ENCODE results near the gene CNN2.

CNN2 gene

DNA sequence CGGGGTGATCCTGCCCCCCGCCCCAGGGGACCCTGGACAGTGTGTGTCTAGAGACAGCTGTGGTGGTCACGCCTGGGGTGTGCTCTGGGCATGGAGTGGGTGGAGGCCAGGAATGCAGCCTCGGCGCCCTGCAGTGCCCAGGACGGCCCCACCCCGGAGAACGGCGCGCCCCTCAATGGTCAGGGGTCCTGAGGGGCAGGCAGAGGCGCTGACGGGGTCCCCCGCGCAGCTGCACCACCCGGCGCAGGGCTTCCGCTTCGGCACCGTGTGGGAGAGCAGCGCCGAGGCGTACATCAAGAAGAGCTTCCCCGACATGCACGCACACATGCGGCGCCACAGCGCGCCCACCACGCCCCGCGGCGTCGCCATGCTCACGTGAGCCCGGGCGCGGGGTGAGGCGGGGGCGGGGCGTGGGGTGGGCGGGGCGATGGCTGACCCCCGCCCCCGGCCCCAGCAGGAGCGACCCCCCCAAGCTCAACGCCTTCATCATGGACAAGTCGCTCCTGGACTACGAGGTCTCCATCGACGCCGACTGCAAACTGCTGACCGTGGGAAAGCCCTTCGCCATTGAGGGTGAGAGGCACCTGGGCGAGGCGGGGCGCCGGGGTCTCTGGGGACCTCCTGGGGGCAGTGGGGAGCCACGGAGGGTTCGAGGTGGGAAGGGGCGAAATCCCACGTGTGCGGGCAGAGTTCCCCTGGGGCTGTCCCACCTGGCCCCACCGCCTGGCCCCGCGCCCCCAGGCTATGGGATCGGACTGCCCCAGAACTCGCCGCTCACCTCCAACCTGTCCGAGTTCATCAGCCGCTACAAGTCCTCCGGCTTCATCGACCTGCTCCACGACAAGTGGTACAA, 18.8 kb upstream of the CNN2 start:
- Histone ChIP-seq H3K9me3 (replicated peaks; ENCODE audit: low read length) (no peaks in the 10 kb centered on the region), H3K4me3 (ENCODE audit: low read length) (no peak overlapping the region), H3K9ac (ENCODE audit: low read depth, low read length) (no peak overlapping the region), H3K36me3 (ENCODE audit: insufficient read depth, low read length) (peaks cover 19% of the 10 kb centered on the region), H3K27me3 (ENCODE audit: control insufficient read depth, insufficient read depth, low read length) (peaks cover 5% of the 10 kb centered on the region), H3K4me2 (ENCODE audit: low read length) (no peak overlapping the region), H3K4me1 (ENCODE audit: control insufficient read depth, insufficient read depth, low read length) (no peaks in the 10 kb centered on the region)

DNA sequence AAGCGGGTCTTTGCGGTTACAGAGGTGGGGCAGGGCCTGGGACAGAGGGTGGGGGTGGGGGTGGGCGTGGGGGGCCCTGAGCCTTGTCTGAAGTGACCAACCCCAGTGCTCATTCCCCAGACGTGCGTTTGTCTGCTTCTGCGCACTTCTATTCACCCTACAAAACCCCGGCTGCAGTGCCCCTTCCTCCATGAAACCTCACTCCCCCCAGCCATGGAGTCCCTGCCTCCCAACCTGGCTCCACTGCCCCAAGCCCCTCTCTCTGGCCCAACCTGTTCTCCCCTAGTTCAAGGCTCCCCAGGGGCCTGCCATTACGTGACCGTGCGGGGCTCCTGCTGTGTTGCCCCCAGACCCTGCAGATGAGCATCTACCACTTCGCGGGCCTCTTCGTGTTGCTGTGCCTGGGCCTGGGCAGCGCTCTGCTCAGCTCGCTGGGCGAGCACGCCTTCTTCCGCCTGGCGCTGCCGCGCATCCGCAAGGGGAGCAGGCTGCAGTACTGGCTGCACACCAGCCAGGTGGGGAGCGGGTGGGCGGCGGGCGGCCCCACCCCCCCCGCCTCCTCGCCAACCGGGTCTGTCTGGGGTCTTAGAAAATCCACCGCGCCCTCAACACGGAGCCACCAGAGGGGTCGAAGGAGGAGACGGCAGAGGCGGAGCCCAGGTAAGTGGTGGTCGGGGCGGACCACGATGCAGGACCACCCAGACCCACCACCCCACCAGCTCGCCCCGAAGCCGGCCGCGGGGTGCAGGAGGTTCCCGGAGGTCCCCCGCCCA, 18.0 kb upstream of the CNN2 start:
- Histone ChIP-seq H3K4me2 (ENCODE audit: low read length) (no peak overlapping the region), H3K9ac (ENCODE audit: low read depth, low read length) (no peak overlapping the region), H3K4me3 (ENCODE audit: low read length) (no peak overlapping the region), H3K27me3 (ENCODE audit: control insufficient read depth, insufficient read depth, low read length) (peaks cover 5% of the 10 kb centered on the region), H3K36me3 (ENCODE audit: insufficient read depth, low read length) (peaks cover 26% of the 10 kb centered on the region), H3K9me3 (replicated peaks; ENCODE audit: low read length) (no peaks in the 10 kb centered on the region), H3K4me1 (ENCODE audit: control insufficient read depth, insufficient read depth, low read length) (no peaks in the 10 kb centered on the region)

DNA sequence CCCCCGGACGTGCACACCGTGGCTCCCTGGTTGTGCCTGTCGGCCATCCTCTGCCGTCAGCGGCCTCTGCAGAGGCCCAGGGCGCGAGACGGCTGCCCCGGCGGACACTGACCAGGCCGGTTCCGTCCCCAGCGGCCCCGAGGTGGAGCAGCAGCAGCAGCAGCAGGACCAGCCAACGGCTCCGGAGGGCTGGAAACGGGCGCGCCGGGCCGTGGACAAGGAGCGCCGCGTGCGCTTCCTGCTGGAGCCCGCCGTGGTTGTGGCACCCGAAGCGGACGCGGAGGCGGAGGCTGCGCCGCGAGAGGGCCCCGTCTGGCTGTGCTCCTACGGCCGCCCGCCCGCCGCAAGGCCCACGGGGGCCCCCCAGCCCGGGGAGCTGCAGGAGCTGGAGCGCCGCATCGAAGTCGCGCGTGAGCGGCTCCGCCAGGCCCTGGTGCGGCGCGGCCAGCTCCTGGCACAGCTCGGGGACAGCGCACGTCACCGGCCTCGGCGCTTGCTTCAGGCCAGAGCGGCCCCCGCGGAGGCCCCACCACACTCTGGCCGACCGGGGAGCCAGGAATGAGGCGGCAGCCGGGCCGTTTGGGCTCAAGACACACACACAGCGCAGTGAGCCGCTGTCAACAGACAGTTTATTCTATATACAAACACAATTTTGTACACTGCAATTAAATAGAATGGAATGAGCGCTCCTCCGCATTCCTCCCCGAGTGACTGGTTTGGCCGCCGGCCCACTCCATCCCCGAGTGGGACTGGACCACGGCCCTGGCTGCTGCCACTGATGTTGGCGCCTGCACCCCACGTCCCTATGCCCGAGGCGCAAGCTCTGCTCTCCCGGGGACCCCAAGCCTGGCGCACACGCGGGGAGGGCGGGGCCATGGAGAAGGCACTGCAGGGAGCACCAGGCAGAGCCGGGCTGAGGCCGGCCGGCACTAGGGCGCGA, 17.1 kb upstream of the CNN2 start:
- Histone ChIP-seq H3K4me1 (ENCODE audit: control insufficient read depth, insufficient read depth, low read length) (no peaks in the 10 kb centered on the region), H3K4me2 (ENCODE audit: low read length) (no peak overlapping the region), H3K36me3 (ENCODE audit: insufficient read depth, low read length) (peaks cover 32% of the 10 kb centered on the region), H3K4me3 (ENCODE audit: low read length) (no peak overlapping the region), H3K27me3 (ENCODE audit: control insufficient read depth, insufficient read depth, low read length) (no peaks in the 10 kb centered on the region), H3K9me3 (replicated peaks; ENCODE audit: low read length) (no peaks in the 10 kb centered on the region), H3K9ac (ENCODE audit: low read depth, low read length) (no peak overlapping the region)

DNA sequence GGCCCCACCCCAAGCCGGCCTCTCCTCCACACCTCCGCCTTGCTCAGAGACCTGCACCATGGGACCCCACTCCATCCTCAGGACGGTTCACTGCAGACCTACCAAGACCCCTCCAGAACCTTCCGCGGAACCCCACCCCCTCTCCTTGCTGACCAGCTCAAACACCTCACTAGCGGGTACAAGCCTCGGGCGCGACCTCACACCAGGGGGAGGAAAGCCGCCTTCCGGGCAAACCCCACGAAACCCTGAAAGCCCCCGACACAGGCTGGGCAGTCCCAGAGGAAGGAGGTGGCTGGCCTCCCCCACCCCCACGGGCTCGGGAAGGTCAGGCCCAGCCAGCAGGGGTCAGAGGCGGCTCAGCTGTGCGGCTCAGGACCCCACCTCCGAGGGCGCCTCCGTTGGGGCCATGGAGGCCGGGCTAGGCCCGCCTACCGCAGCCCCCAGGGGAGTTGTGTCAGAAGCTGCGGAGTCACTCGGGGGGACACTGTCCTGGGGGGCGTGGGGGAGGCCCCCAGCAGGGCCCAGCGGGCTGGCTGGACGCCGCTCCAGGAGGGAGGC, 16.3 kb upstream of the CNN2 start:
- no peaks in the 10 kb centered on the region for H3K27me3 ChIP-seq (ENCODE audit: control insufficient read depth, insufficient read depth, low read length)
- H3K4me1 ChIP-seq (ENCODE audit: control insufficient read depth, insufficient read depth, low read length), result no peaks in the 10 kb centered on the region
- H3K9ac ChIP-seq (ENCODE audit: low read depth, low read length), result no peak overlapping the region
- H3K9me3 ChIP-seq (replicated peaks; ENCODE audit: low read length), result no peaks in the 10 kb centered on the region
- peaks cover 35% of the 10 kb centered on the region for H3K36me3 ChIP-seq (ENCODE audit: insufficient read depth, low read length)
- no peak overlapping the region for H3K4me2 ChIP-seq (ENCODE audit: low read length)
- H3K4me3 ChIP-seq (ENCODE audit: low read length), result no peak overlapping the region

DNA sequence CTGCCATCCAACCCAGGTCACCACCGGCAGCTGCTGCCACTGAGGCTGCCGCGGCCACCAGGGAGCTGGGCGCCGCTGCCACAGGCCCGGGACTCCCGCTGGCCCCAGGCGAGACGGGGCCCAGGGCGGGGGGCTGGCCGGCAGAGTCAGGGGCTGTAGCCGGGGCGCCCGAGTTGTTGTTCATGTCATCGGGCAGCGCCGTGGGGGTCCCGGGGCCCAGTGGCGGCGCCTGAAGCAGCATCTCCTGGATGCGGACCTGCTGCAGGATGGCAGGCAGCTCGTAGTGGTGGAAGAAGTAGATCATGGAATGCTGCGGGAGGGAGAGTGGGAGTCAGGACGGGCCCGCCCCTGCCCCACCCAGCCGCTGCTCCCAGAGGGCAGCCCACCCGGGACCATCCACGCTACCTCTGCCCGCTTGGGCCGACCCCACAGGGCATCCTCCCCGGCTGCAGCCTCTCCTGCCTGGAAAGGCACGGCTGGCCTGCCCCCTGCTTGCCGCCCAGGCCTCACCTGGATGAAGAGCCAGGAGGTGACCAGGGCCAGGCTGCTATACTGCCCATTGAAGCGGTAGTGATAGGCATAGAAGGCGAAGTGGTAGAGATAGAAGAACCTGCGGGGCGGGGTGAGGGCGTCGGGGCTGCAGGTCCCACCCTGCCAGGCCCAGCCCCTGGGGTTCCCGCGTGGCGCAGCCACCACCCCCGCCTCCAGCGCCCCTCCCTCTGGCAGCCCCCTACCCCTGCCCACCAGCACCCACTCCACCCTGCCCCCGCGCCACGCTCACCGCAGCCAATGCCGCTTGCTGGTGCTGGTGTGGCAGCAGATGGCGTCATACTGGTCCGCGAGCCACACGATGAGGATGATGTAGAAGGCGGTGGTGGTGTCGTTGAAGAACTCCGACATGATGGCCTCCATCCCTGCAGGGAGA, 15.6 kb upstream of the CNN2 start:
- Histone ChIP-seq H3K9me3 (replicated peaks; ENCODE audit: low read length) (no peaks in the 10 kb centered on the region), H3K4me2 (ENCODE audit: low read length) (no peak overlapping the region), H3K36me3 (ENCODE audit: insufficient read depth, low read length) (peaks cover 39% of the 10 kb centered on the region), H3K9ac (ENCODE audit: low read depth, low read length) (no peak overlapping the region), H3K27me3 (ENCODE audit: control insufficient read depth, insufficient read depth, low read length) (no peaks in the 10 kb centered on the region), H3K4me1 (ENCODE audit: control insufficient read depth, insufficient read depth, low read length) (peaks cover 4% of the 10 kb centered on the region), H3K4me3 (ENCODE audit: low read length) (no peak overlapping the region)

DNA sequence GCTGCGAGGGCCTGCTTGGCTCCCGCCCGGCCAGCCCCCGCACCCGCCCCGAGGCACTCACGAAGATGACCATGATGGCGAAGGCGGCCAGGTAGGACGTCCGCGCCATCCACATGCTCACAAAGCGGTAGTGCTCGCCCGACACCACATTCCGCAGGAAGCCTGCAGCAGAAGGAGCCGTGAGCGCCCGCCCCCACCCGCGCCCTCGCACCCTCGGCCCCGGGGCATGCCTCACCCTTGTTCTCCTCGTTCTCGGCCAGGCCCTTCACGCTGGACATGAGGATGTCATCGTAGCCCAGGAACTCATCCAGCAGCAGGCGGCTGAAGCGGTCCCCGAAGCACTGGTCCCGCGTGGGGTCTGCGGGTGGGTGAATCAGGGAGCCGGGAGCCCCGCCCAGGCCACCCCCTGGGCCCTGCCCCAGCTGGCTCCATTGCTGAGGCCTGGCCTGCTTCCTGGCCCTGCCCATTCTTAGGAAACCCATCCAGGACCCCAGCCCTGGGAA, 14.5 kb upstream of the CNN2 start:
- no peak overlapping the region for H3K4me2 ChIP-seq (ENCODE audit: low read length)
- H3K4me1 ChIP-seq (ENCODE audit: control insufficient read depth, insufficient read depth, low read length), result peaks cover 13% of the 10 kb centered on the region
- no peak overlapping the region for H3K9ac ChIP-seq (ENCODE audit: low read depth, low read length)
- H3K36me3 ChIP-seq (ENCODE audit: insufficient read depth, low read length), result peaks cover 39% of the 10 kb centered on the region
- no peaks in the 10 kb centered on the region for H3K27me3 ChIP-seq (ENCODE audit: control insufficient read depth, insufficient read depth, low read length)
- no peak overlapping the region for H3K4me3 ChIP-seq (ENCODE audit: low read length)
- no peaks in the 10 kb centered on the region for H3K9me3 ChIP-seq (replicated peaks; ENCODE audit: low read length)

DNA sequence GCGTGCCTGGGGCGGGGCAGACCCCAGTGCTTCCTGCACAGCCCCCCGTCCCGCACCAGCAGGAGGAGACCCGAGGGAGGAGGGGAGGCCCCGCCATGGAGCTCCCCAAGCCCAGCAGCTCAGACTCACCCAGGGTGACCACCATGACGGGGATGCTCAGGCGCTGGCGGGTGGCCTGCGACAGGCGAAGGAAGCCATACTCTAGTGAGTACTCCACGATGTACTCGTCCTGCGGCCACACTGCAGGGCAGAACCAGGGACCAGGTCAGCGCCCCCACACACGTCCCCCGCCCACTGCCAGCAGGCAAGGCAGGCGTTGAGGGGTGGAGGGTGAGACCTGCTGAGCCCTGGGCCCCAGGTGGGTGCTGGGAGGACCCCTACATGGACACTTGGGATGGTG, 14.1 kb upstream of the CNN2 start:
- no peaks in the 10 kb centered on the region for H3K27me3 ChIP-seq (ENCODE audit: control insufficient read depth, insufficient read depth, low read length)
- H3K9ac ChIP-seq (ENCODE audit: low read depth, low read length), result no peak overlapping the region
- no peak overlapping the region for H3K4me2 ChIP-seq (ENCODE audit: low read length)
- no peak overlapping the region for H3K4me3 ChIP-seq (ENCODE audit: low read length)
- no peaks in the 10 kb centered on the region for H3K9me3 ChIP-seq (replicated peaks; ENCODE audit: low read length)
- peaks cover 17% of the 10 kb centered on the region for H3K4me1 ChIP-seq (ENCODE audit: control insufficient read depth, insufficient read depth, low read length)
- H3K36me3 ChIP-seq (ENCODE audit: insufficient read depth, low read length), result peaks cover 39% of the 10 kb centered on the region

DNA sequence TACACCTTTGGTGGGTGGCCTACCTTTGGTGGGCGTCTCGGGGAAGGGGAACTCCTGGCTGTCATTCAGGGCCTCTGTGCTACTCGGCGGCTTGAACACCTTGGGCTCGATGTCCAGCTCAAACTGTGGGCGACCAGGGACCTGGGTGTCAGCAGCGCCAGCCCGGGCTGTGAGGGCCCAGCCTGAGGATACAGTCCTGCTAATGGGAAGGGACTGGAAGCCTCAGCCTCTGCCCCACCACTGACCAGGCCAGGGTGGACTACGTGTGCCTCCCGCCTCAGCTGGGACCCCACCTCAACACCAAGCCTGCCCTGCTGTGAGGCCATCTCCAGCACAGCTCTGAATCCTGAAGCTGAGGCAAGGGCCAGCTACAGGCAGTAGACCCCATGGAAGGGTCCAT, 13.2 kb upstream of the CNN2 start:
- Histone ChIP-seq H3K27me3 (ENCODE audit: control insufficient read depth, insufficient read depth, low read length) (no peaks in the 10 kb centered on the region), H3K4me2 (ENCODE audit: low read length) (no peak overlapping the region), H3K36me3 (ENCODE audit: insufficient read depth, low read length) (peaks cover 39% of the 10 kb centered on the region), H3K9ac (ENCODE audit: low read depth, low read length) (no peak overlapping the region), H3K9me3 (replicated peaks; ENCODE audit: low read length) (no peaks in the 10 kb centered on the region), H3K4me1 (ENCODE audit: control insufficient read depth, insufficient read depth, low read length) (peaks cover 26% of the 10 kb centered on the region), H3K4me3 (ENCODE audit: low read length) (no peak overlapping the region)

DNA sequence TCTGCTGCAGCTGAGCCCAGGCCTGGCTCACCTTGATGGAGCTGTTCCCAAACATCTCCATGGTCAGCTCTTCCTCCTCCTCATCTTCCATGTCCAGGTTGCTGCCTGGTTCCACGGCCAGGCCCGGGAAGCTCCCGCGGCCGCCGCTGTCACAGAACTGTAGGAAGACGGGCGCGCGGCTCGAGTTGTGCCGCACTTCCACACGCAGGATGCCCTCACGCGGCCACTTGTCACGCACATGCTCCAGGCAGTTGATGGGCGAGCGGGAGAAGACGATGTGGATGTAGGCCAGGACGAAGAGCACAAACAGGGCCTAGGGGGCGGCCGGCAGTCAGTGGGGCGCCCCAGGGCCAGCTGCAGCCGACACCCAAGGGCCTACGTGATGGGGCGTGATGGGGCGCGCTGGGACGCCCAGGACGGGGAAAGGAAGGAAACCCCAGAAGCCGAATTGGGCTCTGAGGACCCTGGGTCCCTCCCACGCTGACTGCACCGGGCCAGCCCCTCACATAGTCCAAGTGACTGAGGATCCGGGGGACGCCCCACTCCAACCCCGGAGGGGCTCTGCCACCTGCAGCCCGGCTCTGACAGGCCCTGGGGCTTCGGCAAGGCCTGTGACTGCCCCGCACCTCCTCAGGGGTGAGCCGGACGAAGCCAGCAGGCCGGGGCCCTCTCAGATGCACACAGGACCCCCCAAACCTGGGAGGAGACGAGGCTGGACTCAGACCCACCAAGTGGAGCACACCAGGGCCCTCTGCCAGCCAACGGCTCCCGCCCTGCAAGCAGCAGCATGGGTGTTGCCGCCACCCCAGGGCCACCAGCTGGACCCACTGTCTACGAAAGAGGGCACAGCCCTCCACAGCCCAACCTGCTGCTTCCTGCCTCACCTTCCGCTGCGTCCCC, 12.0 kb upstream of the CNN2 start:
- no peak overlapping the region for H3K4me3 ChIP-seq (ENCODE audit: low read length)
- H3K9me3 ChIP-seq (replicated peaks; ENCODE audit: low read length), result no peaks in the 10 kb centered on the region
- H3K4me1 ChIP-seq (ENCODE audit: control insufficient read depth, insufficient read depth, low read length), result peaks cover 36% of the 10 kb centered on the region
- no peaks in the 10 kb centered on the region for H3K27me3 ChIP-seq (ENCODE audit: control insufficient read depth, insufficient read depth, low read length)
- no peak overlapping the region for H3K4me2 ChIP-seq (ENCODE audit: low read length)
- H3K9ac ChIP-seq (ENCODE audit: low read depth, low read length), result no peak overlapping the region
- H3K36me3 ChIP-seq (ENCODE audit: insufficient read depth, low read length), result peaks cover 30% of the 10 kb centered on the region
